Endothelial cell of umbilical vein (primary cell): ENCODE results near the gene PTPRT.

ENCODE experiments used
- CTCF ChIP-seq, 2 donors: IDR thresholded peaks; 1 replicate in 1 of 2; 2 replicates in 1 of 2; pipeline ENCODE4 v1.5.1; 2011; ENCODE audit warnings: low read length in 2 of 2, mild to moderate bottlenecking in 2 of 2, moderate library complexity in 2 of 2, control low read depth in 1 of 2, inconsistent platforms in 1 of 2, low read depth in 1 of 2; ENCODE audit not compliant: insufficient read depth in 1 of 2; ENCODE audit errors: extremely low read depth in 1 of 2
- POLR2AphosphoS5 ChIP-seq: IDR thresholded peaks from 2 replicates; pipeline ENCODE4 v1.6.1; 2012; ENCODE audit warnings: low read depth, mild to moderate bottlenecking, control low read depth, low read length, moderate library complexity; ENCODE audit not compliant: insufficient read depth

- no peak for TF ChIP-seq CTCF (IDR thresholded peaks at IDR 0.05; ENCODE audit: extremely low read depth in 1 of 2, insufficient read depth in 1 of 2, low read depth in 1 of 2, low read length in 2 of 2)
- TF ChIP-seq POLR2AphosphoS5 = no peak
These were observed 933.9 kb downstream of the PTPRT start for GRCh38 chr20:42255821-42256220.
